GM12878 (cell line): ENCODE measurements around the gene BDH1. TPM values are rescaled to one million over a fixed set of nuclear protein-coding genes. Genes with fewer than 3 reads are reported as not detected.

Experiments
- ATAC-seq: fragments of 200-7000 bp; cut with Tn5 transposase; 3 replicates; pipeline ENCODE4 v1.9.1; 2020; ENCODE audit warnings: mild to moderate bottlenecking, moderate library complexity
- BruUV-seq: library from RNA; stranded (reverse); fragments of 400-500 nt; replicated peaks from 2 replicates; lab custom pipeline; 2021; lab: Mats Ljungman, UMichigan
- CTCF ChIA-PET: fragments of 300-600 bp; sonication (Branson Sonifier 250); formaldehyde crosslinking; extraction: SDS; loops from one replicate; lab custom pipeline; 2021; ENCODE audit warnings: inconsistent platforms; lab: Yijun Ruan, JAX
- POLR2A ChIA-PET: fragments of 350-600 bp; formaldehyde crosslinking; extraction: SDS; loops from one replicate; lab custom pipeline; 2021; ENCODE audit warnings: inconsistent platforms; lab: Charles Lee
- RAD21 ChIA-PET: fragments of 300-600 bp; sonication (Branson Sonifier 250); formaldehyde crosslinking; loops from one replicate; lab custom pipeline; 2023; ENCODE audit warnings: antibody characterized with exemption; ENCODE audit not compliant: unreplicated experiment; lab: Charles Lee
- SMC1A ChIA-PET: fragments of 300-600 bp; sonication (Branson Sonifier 250); formaldehyde crosslinking; loops from one replicate; lab custom pipeline; 2023; ENCODE audit not compliant: unreplicated experiment, uncharacterized antibody; lab: Charles Lee
- DNase-seq: peaks from one replicate; pipeline ENCODE4 v3.0.0-alpha.2; 2011; ENCODE audit warnings: low read depth, low spot score
- FAIRE-seq: peaks from 3 replicates; lab custom pipeline; 2011; peaks lifted over from hg19 to GRCh38; lab: Jason Lieb, UNC
- H2AFZ ChIP-seq: 2 replicates; pipeline ENCODE4 v1.6.0; 2011; ENCODE audit warnings: low read depth, low read length, control low read depth; ENCODE audit not compliant: control insufficient read depth
- H3K27ac ChIP-seq: 2 replicates; pipeline ENCODE4 v1.5.1; 2011; ENCODE audit warnings: control low read depth; ENCODE audit not compliant: control insufficient read depth, insufficient read depth
- H3K27me3 ChIP-seq, 2 experiments: replicated peaks in 1 of 2; 2 replicates each; pipeline versions ENCODE4 v1.6.0 to v1.6.1; 2011; ENCODE audit warnings: low read length in 1 of 2; ENCODE audit not compliant: control insufficient read depth in 2 of 2, insufficient read depth in 2 of 2
- H3K36me3 ChIP-seq, 2 experiments: 2 replicates each; pipeline ENCODE4 v1.5.1; 2011; ENCODE audit warnings: low read length in 1 of 2; ENCODE audit not compliant: control insufficient read depth in 2 of 2, insufficient read depth in 2 of 2
- H3K4me1 ChIP-seq: 2 replicates; pipeline ENCODE4 v1.6.1; 2011; ENCODE audit warnings: mild to moderate bottlenecking, low read length, moderate library complexity, mixed read lengths; ENCODE audit not compliant: control insufficient read depth, insufficient read depth
- H3K4me2 ChIP-seq: 2 replicates; pipeline ENCODE4 v1.6.0; 2011; ENCODE audit warnings: control low read depth; ENCODE audit not compliant: control insufficient read depth, insufficient read depth
- H3K4me3 ChIP-seq: fragments of 200-600 bp; sonication (generic); 2 replicates; pipeline ENCODE4 v1.5.1; 2016
- H3K79me2 ChIP-seq: 2 replicates; pipeline ENCODE4 v1.6.0; 2011; ENCODE audit warnings: low read length; ENCODE audit not compliant: control insufficient read depth, insufficient read depth
- H3K9ac ChIP-seq: 2 replicates; pipeline ENCODE4 v1.8.0; 2011; ENCODE audit warnings: low read length, control low read depth, mixed read lengths; ENCODE audit not compliant: control insufficient read depth, insufficient read depth
- H3K9me3 ChIP-seq: replicated peaks from 3 replicates; pipeline ENCODE4 v1.5.1; 2011; ENCODE audit warnings: mild to moderate bottlenecking, low read length; ENCODE audit not compliant: control insufficient read depth, insufficient read depth
- H4K20me1 ChIP-seq: 2 replicates; pipeline ENCODE4 v1.6.0; 2011; ENCODE audit not compliant: control insufficient read depth, insufficient read depth
- HDGF ChIP-seq: fragments of 450-650 bp; IDR thresholded peaks from 2 replicates; pipeline ENCODE4 v1.6.1; 2016; ENCODE audit warnings: antibody characterized with exemption
- IRF4 ChIP-seq: IDR thresholded peaks from 2 replicates; pipeline ENCODE4 v1.6.1; 2011; ENCODE audit warnings: low read depth, low read length
- KDM1A ChIP-seq: fragments of 200-600 bp; sonication (generic); IDR thresholded peaks from 2 replicates; pipeline ENCODE4 v1.6.1; 2016; ENCODE audit warnings: borderline replicate concordance
- KLF5 ChIP-seq: fragments of 450-650 bp; IDR thresholded peaks from 2 replicates; pipeline ENCODE4 v1.6.1; 2014; ENCODE audit warnings: mild to moderate bottlenecking; ENCODE audit not compliant: partially characterized antibody
- MEF2B ChIP-seq: fragments of 450-650 bp; IDR thresholded peaks from 2 replicates; pipeline ENCODE4 v1.6.1; 2018; ENCODE audit warnings: mild to moderate bottlenecking, moderate library complexity; ENCODE audit not compliant: partially characterized antibody, poor library complexity, severe bottlenecking
- MXI1 ChIP-seq: fragments of 150-350 bp; IDR thresholded peaks from 2 replicates; pipeline ENCODE4 v1.6.1; 2011; ENCODE audit warnings: low read depth, mild to moderate bottlenecking, inconsistent platforms, low read length, improper control_type of control experiment
- NFIC ChIP-seq: IDR thresholded peaks from 2 replicates; pipeline ENCODE4 v1.6.1; 2012; ENCODE audit warnings: low read depth, mild to moderate bottlenecking, inconsistent platforms, low read length, moderate library complexity
- PML ChIP-seq: IDR thresholded peaks from 2 replicates; pipeline ENCODE4 v1.6.1; 2012; ENCODE audit warnings: low read length, inconsistent platforms
- SP1 ChIP-seq: IDR thresholded peaks from one replicate; pipeline ENCODE4 v1.6.1; 2011; ENCODE audit warnings: low read depth, low read length
- TBL1XR1 ChIP-seq: IDR thresholded peaks from 2 replicates; pipeline ENCODE4 v1.6.1; 2012; ENCODE audit warnings: low read depth, low read length, improper control_type of control experiment
- TCF12 ChIP-seq: IDR thresholded peaks from 2 replicates; pipeline ENCODE4 v1.6.1; 2011; ENCODE audit warnings: low read depth, mild to moderate bottlenecking, low read length
- ZBED1 ChIP-seq: IDR thresholded peaks from 2 replicates; pipeline ENCODE4 v1.6.1; 2016; ENCODE audit warnings: borderline replicate concordance
- ZZZ3 ChIP-seq: IDR thresholded peaks from 2 replicates; pipeline ENCODE4 v1.6.1; 2011; ENCODE audit warnings: low read depth; ENCODE audit not compliant: control insufficient read depth, insufficient read length
- WGBS: methylation state at CpG from one replicate; pipeline ENCODE4 v1.1.6; 2016; ENCODE audit warnings: low lambda C conversion rate; ENCODE audit not compliant: insufficient replicate concordance, insufficient coverage; ENCODE audit errors: missing lambda C conversion rate; 5-methylcytosine and 5-hydroxymethylcytosine counted together
- in situ Hi-C: fragments of 300-500 bp; cut with MboI; formaldehyde crosslinking; loops from 9 replicates; pipeline ENCODE4 v1.14.3; 2018; ENCODE audit warnings: mixed read lengths
- intact Hi-C: fragments of 100-400 bp; cut with micrococcal nuclease; formaldehyde crosslinking; loops from one replicate; pipeline ENCODE4 v1.14.2; 2022; ENCODE audit not compliant: unreplicated experiment
- polyA plus RNA-seq, 11 experiments: library from polyadenylated mRNA; depleted of rRNA in 4 of 11; unstranded in 6 of 11; stranded (reverse) in 5 of 11; fragments of >200 nt; fragmentation: Nextera tagmentation in 4 of 11; fragmentation: Illumina TruSeq in 1 of 11; extraction: Ambion mirVana in 4 of 11; extraction: Trizol in 1 of 11; gene quantifications; 1 replicate in 1 of 11; 2 replicates in 10 of 11; pipeline versions ENCODE4 v1.2.1 to v1.2.3, GENCODE V29; 2011 to 2016; ENCODE audit warnings: inconsistent platforms in 2 of 11, missing spikeins in 2 of 11, low read depth in 1 of 11
- total RNA-seq, 4 experiments: library from RNA; depleted of rRNA in 3 of 4; stranded (reverse); fragments of >200 nt in 3 of 4; fragmentation: Illumina TruSeq in 1 of 4; extraction: Trizol in 1 of 4; gene quantifications; 2 replicates each; pipeline versions ENCODE4 v1.2.1 to v1.2.3, GENCODE V29; 2013 to 2021
- TF ChIP-seq, protein P1 (sequence below): IDR thresholded peaks from 2 replicates; pipeline ENCODE4 v1.6.1; 2012; ENCODE audit warnings: low read depth, low read length, improper control_type of control experiment
- TF ChIP-seq, protein P2 (sequence below): fragments of 450-650 bp; IDR thresholded peaks from 2 replicates; pipeline ENCODE4 v1.6.1; 2017; ENCODE audit warnings: antibody characterized with exemption, mild to moderate bottlenecking, moderate library complexity
- TF ChIP-seq, protein P3 (sequence below): fragments of 450-650 bp; IDR thresholded peaks from 2 replicates; pipeline ENCODE4 v1.6.1; 2017; ENCODE audit warnings: borderline replicate concordance
- TF ChIP-seq, protein P4 (sequence below): IDR thresholded peaks from 2 replicates; pipeline ENCODE4 v1.6.1; 2012; ENCODE audit warnings: low read depth, low read length, improper control_type of control experiment

BDH1 gene
- total and polyA plus RNA-seq, 10 of the 15 experiments (the other 5 are each of a cell fraction or from before 2014, with no cell fraction given): 11.3 to 84.5 (median 60.3) TPM

DNA sequence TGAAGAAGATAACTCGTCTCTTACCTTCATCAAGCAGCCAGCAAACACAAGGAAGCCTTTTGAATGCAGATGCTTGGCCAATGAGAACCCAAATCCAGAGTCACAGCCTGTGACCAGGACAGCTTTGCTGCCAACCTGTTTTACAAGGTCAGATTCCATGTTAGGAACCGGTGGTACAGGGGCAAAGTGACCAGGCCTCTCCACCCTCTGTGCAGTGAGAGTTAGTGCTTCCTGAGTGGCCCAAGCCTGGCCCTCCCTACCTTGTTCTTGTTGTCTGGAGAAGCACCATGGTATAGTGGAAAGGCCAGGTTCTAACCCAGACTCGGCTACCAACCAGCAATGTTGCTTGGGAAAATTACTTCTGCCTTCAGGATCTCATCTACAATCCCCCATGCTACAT lies 23.4 kb downstream of the BDH1 start:
- Histone ChIP-seq H3K36me3 (peaks cover 0 to 8% of the 10 kb centered on the region in 2 experiments; a peak in 3 of 4 replicates), H3K27me3 (no peaks in the 10 kb centered on the region), H3K4me2 (no peak overlapping the region), H3K79me2 (no peaks in the 10 kb centered on the region), H3K9ac (no peak overlapping the region), H3K4me3 (no peak overlapping the region), H4K20me1 (no peaks in the 10 kb centered on the region), H3K4me1 (no peaks in the 10 kb centered on the region), H2AFZ (no peak overlapping the region), H3K27ac (no peak overlapping the region), H3K9me3 (no peaks in the 10 kb centered on the region)
- ChIA-PET POLR2A (no interaction called here), CTCF (no interaction called here), RAD21 (no interaction called here), SMC1A (no interaction called here)
- DNase-seq: no peak
- TF ChIP-seq, protein P1, sequence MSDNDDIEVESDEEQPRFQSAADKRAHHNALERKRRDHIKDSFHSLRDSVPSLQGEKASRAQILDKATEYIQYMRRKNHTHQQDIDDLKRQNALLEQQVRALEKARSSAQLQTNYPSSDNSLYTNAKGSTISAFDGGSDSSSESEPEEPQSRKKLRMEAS: no peak
- TF ChIP-seq NFIC (no peak), PML (no peak), KDM1A (no peak), MEF2B (no peak), MXI1 (no peak), KLF5 (no peak), TBL1XR1 (no peak), TCF12 (no peak), HDGF (no peak), ZZZ3 (no peak), ZBED1 (no peak), IRF4 (no peak), SP1 (no peak)
- TF ChIP-seq, protein P2, sequence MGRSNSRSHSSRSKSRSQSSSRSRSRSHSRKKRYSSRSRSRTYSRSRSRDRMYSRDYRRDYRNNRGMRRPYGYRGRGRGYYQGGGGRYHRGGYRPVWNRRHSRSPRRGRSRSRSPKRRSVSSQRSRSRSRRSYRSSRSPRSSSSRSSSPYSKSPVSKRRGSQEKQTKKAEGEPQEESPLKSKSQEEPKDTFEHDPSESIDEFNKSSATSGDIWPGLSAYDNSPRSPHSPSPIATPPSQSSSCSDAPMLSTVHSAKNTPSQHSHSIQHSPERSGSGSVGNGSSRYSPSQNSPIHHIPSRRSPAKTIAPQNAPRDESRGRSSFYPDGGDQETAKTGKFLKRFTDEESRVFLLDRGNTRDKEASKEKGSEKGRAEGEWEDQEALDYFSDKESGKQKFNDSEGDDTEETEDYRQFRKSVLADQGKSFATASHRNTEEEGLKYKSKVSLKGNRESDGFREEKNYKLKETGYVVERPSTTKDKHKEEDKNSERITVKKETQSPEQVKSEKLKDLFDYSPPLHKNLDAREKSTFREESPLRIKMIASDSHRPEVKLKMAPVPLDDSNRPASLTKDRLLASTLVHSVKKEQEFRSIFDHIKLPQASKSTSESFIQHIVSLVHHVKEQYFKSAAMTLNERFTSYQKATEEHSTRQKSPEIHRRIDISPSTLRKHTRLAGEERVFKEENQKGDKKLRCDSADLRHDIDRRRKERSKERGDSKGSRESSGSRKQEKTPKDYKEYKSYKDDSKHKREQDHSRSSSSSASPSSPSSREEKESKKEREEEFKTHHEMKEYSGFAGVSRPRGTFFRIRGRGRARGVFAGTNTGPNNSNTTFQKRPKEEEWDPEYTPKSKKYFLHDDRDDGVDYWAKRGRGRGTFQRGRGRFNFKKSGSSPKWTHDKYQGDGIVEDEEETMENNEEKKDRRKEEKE: no peak
- TF ChIP-seq, protein P3, sequence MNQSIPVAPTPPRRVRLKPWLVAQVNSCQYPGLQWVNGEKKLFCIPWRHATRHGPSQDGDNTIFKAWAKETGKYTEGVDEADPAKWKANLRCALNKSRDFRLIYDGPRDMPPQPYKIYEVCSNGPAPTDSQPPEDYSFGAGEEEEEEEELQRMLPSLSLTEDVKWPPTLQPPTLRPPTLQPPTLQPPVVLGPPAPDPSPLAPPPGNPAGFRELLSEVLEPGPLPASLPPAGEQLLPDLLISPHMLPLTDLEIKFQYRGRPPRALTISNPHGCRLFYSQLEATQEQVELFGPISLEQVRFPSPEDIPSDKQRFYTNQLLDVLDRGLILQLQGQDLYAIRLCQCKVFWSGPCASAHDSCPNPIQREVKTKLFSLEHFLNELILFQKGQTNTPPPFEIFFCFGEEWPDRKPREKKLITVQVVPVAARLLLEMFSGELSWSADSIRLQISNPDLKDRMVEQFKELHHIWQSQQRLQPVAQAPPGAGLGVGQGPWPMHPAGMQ: no peak
- TF ChIP-seq, protein P4, sequence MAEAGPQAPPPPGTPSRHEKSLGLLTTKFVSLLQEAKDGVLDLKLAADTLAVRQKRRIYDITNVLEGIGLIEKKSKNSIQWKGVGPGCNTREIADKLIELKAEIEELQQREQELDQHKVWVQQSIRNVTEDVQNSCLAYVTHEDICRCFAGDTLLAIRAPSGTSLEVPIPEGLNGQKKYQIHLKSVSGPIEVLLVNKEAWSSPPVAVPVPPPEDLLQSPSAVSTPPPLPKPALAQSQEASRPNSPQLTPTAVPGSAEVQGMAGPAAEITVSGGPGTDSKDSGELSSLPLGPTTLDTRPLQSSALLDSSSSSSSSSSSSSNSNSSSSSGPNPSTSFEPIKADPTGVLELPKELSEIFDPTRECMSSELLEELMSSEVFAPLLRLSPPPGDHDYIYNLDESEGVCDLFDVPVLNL: no peak
- WGBS: 94% methylated on average over 3 of the region's 3 CpGs
- no TSS peak for BruUV-seq
- ATAC-seq: no peak
- in situ Hi-C loops: no loop called here
- intact Hi-C loops: no loop called here
- no peak for FAIRE-seq
